ENCODE measurements around the gene TMEM9. TPM values are rescaled to one million over a fixed set of nuclear protein-coding genes. Genes with fewer than 3 reads are reported as not detected.

Gene TMEM9
- total RNA-seq, 4 donors from 2014 or later = 73.6 to 163 (median 117) TPM

- H3K4me3 ChIP-seq = no peak overlapping the region
- H3K4me1 ChIP-seq = no peaks in the 10 kb centered on the region
- TF ChIP-seq CTCF (IDR thresholded peaks at IDR 0.05) (no peak), POLR2A (IDR thresholded peaks at IDR 0.05) (no peak)
- no peak for DNase-seq
- H3K36me3 ChIP-seq = no peaks in the 10 kb centered on the region
- no peaks in the 10 kb centered on the region for H3K27me3 ChIP-seq
- intact Hi-C loops (cut with DNase I; ENCODE audit: low total_unique reads) = no loop called here
- H3K27ac ChIP-seq = no peak overlapping the region
- H3K9me3 ChIP-seq = no peaks in the 10 kb centered on the region
Observed at GRCh38 chr1:201116091-201116490, 38.2 kb downstream of the TMEM9 start.

- TF ChIP-seq CTCF (IDR thresholded peaks at IDR 0.05) (no peak), POLR2A (IDR thresholded peaks at IDR 0.05) (no peak)
- Histone ChIP-seq H3K27me3 (no peaks in the 10 kb centered on the region), H3K4me1 (no peaks in the 10 kb centered on the region), H3K9me3 (no peaks in the 10 kb centered on the region), H3K4me3 (no peak overlapping the region), H3K36me3 (no peaks in the 10 kb centered on the region), H3K27ac (no peak overlapping the region)
- intact Hi-C loops (cut with DNase I; ENCODE audit: low total_unique reads) = no loop called here
- DNase-seq = no peak
Observed at GRCh38 chr1:201115390-201115937, 38.8 kb downstream of the TMEM9 start.

- Histone ChIP-seq H3K9me3 (no peaks in the 10 kb centered on the region), H3K27ac (no peak overlapping the region), H3K36me3 (no peaks in the 10 kb centered on the region), H3K4me3 (peak overlapping the region; percentile 27 to 57), H3K27me3 (no peaks in the 10 kb centered on the region), H3K4me1 (no peaks in the 10 kb centered on the region)
- intact Hi-C loops (cut with DNase I; ENCODE audit: low total_unique reads) = loop anchor here (5.0 kb wide), 1 partner anchor 142 kb away; no protein-coding TSS in a partner anchor
- peak; percentile 84 to 87 for DNase-seq
- TF ChIP-seq CTCF (IDR thresholded peaks at IDR 0.05) (peak; percentile 72 to 91 (median 84)), POLR2A (IDR thresholded peaks at IDR 0.05) (peak in 1 of 2 donors; percentile 65)
Observed at GRCh38 chr1:201114245-201115131, 39.8 kb downstream of the TMEM9 start.

GRCh38 chr1:201113451-201114244 is 40.6 kb downstream of the TMEM9 start:
- no peaks in the 10 kb centered on the region for H3K27me3 ChIP-seq
- TF ChIP-seq CTCF (IDR thresholded peaks at IDR 0.05) (no peak), POLR2A (IDR thresholded peaks at IDR 0.05) (no peak)
- DNase-seq = no peak
- H3K9me3 ChIP-seq = no peaks in the 10 kb centered on the region
- no peaks in the 10 kb centered on the region for H3K36me3 ChIP-seq
- H3K27ac ChIP-seq = no peak overlapping the region
- no peak overlapping the region for H3K4me3 ChIP-seq
- no peaks in the 10 kb centered on the region for H3K4me1 ChIP-seq
- intact Hi-C loops (cut with DNase I; ENCODE audit: low total_unique reads) = loop anchor here (5.0 kb wide), 1 partner anchor 141 kb away; no protein-coding TSS in a partner anchor
